T-cell (primary cell): ENCODE results near the gene CHMP2A. TPM values are rescaled to one million over a fixed set of nuclear protein-coding genes. Genes with fewer than 3 reads are reported as not detected.
A peak's percentile ranks its signal among the peaks of the same experiment; 100 is the strongest.
"Not testable (repeated sequence)": the region's sequence is repeated elsewhere in the genome, so short reads cannot be mapped to it uniquely, and the experiment has no call there.

Experiments
- ATAC-seq, 4 experiments: fragments of 200-7000 bp in 3 of 4; fragments of 150-1000 bp in 1 of 4; cut with Tn5 transposase; replicated peaks in 1 of 4; 1 replicate in 3 of 4; 2 replicates in 1 of 4; pipeline ENCODE4 v1.10.0; 2021; ENCODE audit warnings: moderate library complexity in 3 of 4, mild to moderate bottlenecking in 2 of 4, moderate number of reproducible peaks in 1 of 4
- CTCF ChIA-PET, 2 donors: fragments of 300-600 bp; sonication (Branson Sonifier 250); formaldehyde crosslinking; loops; one replicate each; lab custom pipeline; 2022; ENCODE audit warnings: antibody characterized with exemption in 2 of 2; lab: Charles Lee
- POLR2A ChIA-PET, 2 donors: fragments of 300-600 bp; sonication (Branson Sonifier 250); formaldehyde crosslinking; loops; one replicate each; lab custom pipeline; 2022; ENCODE audit warnings: antibody characterized with exemption in 2 of 2; lab: Charles Lee
- DNase-seq, 35 experiments: peaks; one replicate each; pipeline versions ENCODE4 v3.0.0 to v3.0.0-alpha.2; 2013 to 2023
- H3K27ac ChIP-seq: one replicate; pipeline ENCODE4 v1.5.1; 2013; ENCODE audit warnings: low read length
- H3K27me3 ChIP-seq, 2 experiments: replicated peaks in 1 of 2; 1 replicate in 1 of 2; 2 replicates in 1 of 2; pipeline versions ENCODE4 v1.6.1 to v1.7.0; 2013; ENCODE audit warnings: low read length in 1 of 2, mixed read lengths in 1 of 2; ENCODE audit not compliant: control insufficient read depth in 2 of 2, insufficient read depth in 2 of 2; ENCODE audit errors: extremely low read depth in 1 of 2
- H3K36me3 ChIP-seq, 2 donors: 1 replicate in 1 of 2; 2 replicates in 1 of 2; pipeline versions ENCODE4 v1.6.1 to v1.7.0; 2013; ENCODE audit warnings: low read length in 1 of 2; ENCODE audit not compliant: control insufficient read depth in 2 of 2, insufficient read depth in 1 of 2; ENCODE audit errors: extremely low read depth in 1 of 2
- H3K4me1 ChIP-seq, 2 experiments: 1 replicate in 1 of 2; 2 replicates in 1 of 2; pipeline versions ENCODE4 v1.6.1 to v1.7.0; 2013; ENCODE audit warnings: low read length in 2 of 2, mixed read lengths in 1 of 2; ENCODE audit not compliant: insufficient read depth in 2 of 2, control insufficient read depth in 1 of 2; ENCODE audit errors: extremely low read depth in 1 of 2
- H3K4me3 ChIP-seq, 2 donors: 1 replicate in 1 of 2; 2 replicates in 1 of 2; pipeline versions ENCODE4 v1.5.1 to v1.7.0; 2013; ENCODE audit warnings: mild to moderate bottlenecking in 2 of 2, low read length in 1 of 2, moderate library complexity in 1 of 2; ENCODE audit not compliant: control insufficient read depth in 1 of 2; ENCODE audit errors: extremely low read depth in 1 of 2
- H3K9me3 ChIP-seq: 2 replicates; pipeline ENCODE4 v1.7.0; 2013
- H3K27ac Mint-ChIP-seq, 2 donors: one replicate each; pipeline ENCODE4 v1.8.0; 2020 to 2021; ENCODE audit warnings: mild to moderate bottlenecking in 2 of 2, mixed read lengths in 2 of 2
- H3K27me3 Mint-ChIP-seq, 2 donors: one replicate each; pipeline ENCODE4 v1.8.0; 2021 to 2022; ENCODE audit warnings: mixed read lengths in 2 of 2
- H3K36me3 Mint-ChIP-seq: one replicate; pipeline ENCODE4 v1.8.0; 2021; ENCODE audit warnings: mixed read lengths
- H3K4me1 Mint-ChIP-seq, 3 donors: one replicate each; pipeline ENCODE4 v1.8.0; 2020 to 2022; ENCODE audit warnings: mixed read lengths in 3 of 3, mild to moderate bottlenecking in 1 of 3
- H3K4me3 Mint-ChIP-seq, 3 donors: one replicate each; pipeline ENCODE4 v1.8.0; 2020 to 2022; ENCODE audit warnings: mild to moderate bottlenecking in 3 of 3, mixed read lengths in 3 of 3, moderate library complexity in 3 of 3
- H3K9me3 Mint-ChIP-seq, 3 donors: one replicate each; pipeline ENCODE4 v1.8.0; 2020 to 2022; ENCODE audit warnings: mixed read lengths in 3 of 3
- whole genome bisulfite sequencing: methylation state at CpG from one replicate; pipeline ENCODE4 v1.1.5; 2013; ENCODE audit warnings: missing lambda C conversion rate; ENCODE audit not compliant: insufficient coverage; 5-methylcytosine and 5-hydroxymethylcytosine counted together
- total RNA-seq, 35 experiments: library from RNA in 6 of 35; stranded (reverse) in 6 of 35; fragments of 120-200 nt in 1 of 35; gene quantifications; one replicate each; pipeline versions ENCODE4 v1.2.1 to v1.2.4 and lab custom pipeline; 2013 to 2026

CHMP2A gene
- total RNA-seq, 5 donors from 2014 or later (not counting 1 experiment from before 2014, with no cell fraction given), result 61.5 to 82.9 (median 79.3) TPM

GRCh38 chr19:58581227-58582141, 26.6 kb upstream of the CHMP2A start:
- Histone ChIP-seq H3K36me3 (peaks cover 0 to 19% of the 10 kb centered on the region in 2 donors), H3K9me3 (no peaks in the 10 kb centered on the region), H3K4me1 (peaks cover 0 to 15% of the 10 kb centered on the region in 2 experiments), H3K27ac (peak overlapping the region; percentile 52), H3K4me3 (no peak overlapping the region), H3K27me3 (no peaks in the 10 kb centered on the region)
- POLR2A ChIA-PET, result no interaction called here
- Mint-ChIP-seq H3K9me3 (no peaks in the 10 kb centered on the region), H3K4me1 (peaks cover 18 to 21% (median 20%) of the 10 kb centered on the region in 3 donors), H3K36me3 (peaks cover 14% of the 10 kb centered on the region), H3K27ac (peak overlapping the region; percentile 65 to 69), H3K27me3 (no peaks in the 10 kb centered on the region), H3K4me3 (peak overlapping the region in 1 of 3 donors; percentile 29)
- CTCF ChIA-PET, result interaction anchor here (0.6 to 1.6 kb wide), 4 partner anchors 60 to 68 kb away, joined by 3 to 6 read pairs (median 4); no protein-coding TSS in a partner anchor
- DNase-seq, result peak; percentile 77 to 93 (median 87)
- WGBS, result 73% methylated on average over 61 of the region's 62 CpGs
- ATAC-seq, result peak; percentile 99 to 100 (median 99)

- no CpG with 5 or more reads among the region's 8 CpGs for WGBS
- Histone ChIP-seq H3K4me1 (peaks cover 2 to 27% of the 10 kb centered on the region in 2 experiments), H3K9me3 (no peaks in the 10 kb centered on the region), H3K27me3 (no peaks in the 10 kb centered on the region), H3K27ac (no peak overlapping the region), H3K36me3 (peaks cover 0 to 19% of the 10 kb centered on the region in 2 donors), H3K4me3 (no peak overlapping the region)
- CTCF ChIA-PET, result interaction anchor here (0.6 to 1.3 kb wide), 5 partner anchors 49 to 117 kb away, joined by 4 to 6 read pairs (median 5); no protein-coding TSS in a partner anchor
- DNase-seq (no peak), ATAC-seq (no peak)
- Mint-ChIP-seq H3K4me1 (peaks cover 26 to 27% (median 26%) of the 10 kb centered on the region in 3 donors), H3K4me3 (no peak overlapping the region), H3K9me3 (no peaks in the 10 kb centered on the region), H3K36me3 (peaks cover 14% of the 10 kb centered on the region), H3K27ac (peak overlapping the region in 1 of 2 donors; percentile 40), H3K27me3 (no peaks in the 10 kb centered on the region)
- POLR2A ChIA-PET, result no interaction called here
Measured at GRCh38 chr19:58579473-58580142, 24.7 kb upstream of the CHMP2A start.

GRCh38 chr19:58578012-58578925, 23.4 kb upstream of the CHMP2A start:
- peaks cover 0 to 14% of the 10 kb centered on the region in 2 donors for H3K36me3 ChIP-seq
- DNase-seq (peak in 1 of 35 experiments; percentile 22), ATAC-seq (no peak)
- H3K9me3 ChIP-seq, result no peaks in the 10 kb centered on the region
- POLR2A ChIA-PET, result no interaction called here
- H3K4me1 ChIP-seq, result peaks cover 9 to 39% of the 10 kb centered on the region in 2 experiments
- WGBS, result 100% methylated on average over 1 of the region's 11 CpGs
- Mint-ChIP-seq H3K4me3 (peak overlapping the region in 1 of 3 donors; percentile 3), H3K27ac (peak overlapping the region in 1 of 2 donors; percentile 11), H3K36me3 (peaks cover 13% of the 10 kb centered on the region), H3K4me1 (peaks cover 36 to 37% (median 36%) of the 10 kb centered on the region in 3 donors), H3K9me3 (no peaks in the 10 kb centered on the region), H3K27me3 (no peaks in the 10 kb centered on the region)
- H3K27me3 ChIP-seq, result no peaks in the 10 kb centered on the region
- CTCF ChIA-PET, result interaction anchor here (1.0 to 1.6 kb wide), 3 partner anchors 57 to 64 kb away, joined by 4 to 6 read pairs (median 5); no protein-coding TSS in a partner anchor
- H3K4me3 ChIP-seq, result no peak overlapping the region
- H3K27ac ChIP-seq, result no peak overlapping the region

DNA sequence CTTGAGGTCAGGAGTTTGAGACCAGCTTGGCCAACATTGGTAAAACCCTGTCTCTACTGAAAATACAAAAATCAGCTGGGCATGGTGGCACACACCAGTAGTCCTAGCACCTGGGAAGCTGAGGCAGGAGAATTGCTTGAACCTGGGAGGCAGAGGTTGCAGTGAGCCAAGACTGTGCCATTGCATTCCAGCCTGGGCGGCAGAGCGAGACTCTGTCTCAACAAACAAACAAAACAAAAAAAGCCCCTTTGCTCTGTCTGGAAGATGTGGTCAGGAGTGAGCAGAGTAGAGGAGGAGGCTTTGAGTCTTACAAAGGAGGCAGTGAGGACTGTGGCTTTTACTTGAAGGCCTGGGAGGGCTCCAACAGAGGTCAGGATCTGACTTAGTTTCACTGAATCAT, 22.7 kb upstream of the CHMP2A start:
- DNase-seq, H3K27ac ChIP-seq, POLR2A ChIA-PET, H3K4me3 ChIP-seq, H3K27me3 ChIP-seq, ATAC-seq, H3K9me3 ChIP-seq, H3K9me3 Mint-ChIP-seq, H3K27ac Mint-ChIP-seq, H3K36me3 Mint-ChIP-seq, H3K27me3 Mint-ChIP-seq, H3K36me3 ChIP-seq: not testable (repeated sequence)
- CTCF ChIA-PET, result interaction anchor here (1.0 to 1.6 kb wide), 2 partner anchors 56 to 57 kb away, joined by 4 to 5 read pairs; no protein-coding TSS in a partner anchor
- Mint-ChIP-seq H3K4me1 (peaks cover 37 to 41% (median 39%) of the 10 kb centered on the region in 3 donors), H3K4me3 (peak overlapping the region in 2 of 3 donors; percentile 3 to 39)
- H3K4me1 ChIP-seq, result peaks cover 9 to 39% of the 10 kb centered on the region in 2 experiments
- WGBS, result no CpG with 5 or more reads among the region's 2 CpGs

- Histone ChIP-seq H3K4me1 (peaks cover 12 to 46% of the 10 kb centered on the region in 2 experiments), H3K27me3 (no peaks in the 10 kb centered on the region), H3K36me3 (no peaks in the 10 kb centered on the region), H3K9me3 (no peaks in the 10 kb centered on the region), H3K27ac (peak overlapping the region; percentile 98), H3K4me3 (peak overlapping the region; percentile 88 to 97)
- Mint-ChIP-seq H3K27me3 (no peaks in the 10 kb centered on the region), H3K36me3 (peaks cover 3% of the 10 kb centered on the region), H3K4me3 (peak overlapping the region; percentile 83 to 97 (median 93)), H3K27ac (peak overlapping the region; percentile 83 to 85), H3K4me1 (peaks cover 40 to 43% (median 41%) of the 10 kb centered on the region in 3 donors), H3K9me3 (no peaks in the 10 kb centered on the region)
- ATAC-seq (peak; percentile 33 to 35 (median 34)), DNase-seq (peak; percentile 32 to 87 (median 65))
- ChIA-PET CTCF (interaction anchor here in 1 of 2 donors (0.8 to 2.0 kb wide), 3 partner anchors 55 to 62 kb away, joined by 3 to 12 read pairs (median 4); partner anchors contain the start of gene ZBTB45), POLR2A (interaction anchor here in 1 of 2 donors (0.6 kb wide), 3 partner anchors 54 to 266 kb away, joined by 4 to 9 read pairs (median 6); no protein-coding TSS in a partner anchor)
- under 1% methylated on average over 63 of the region's 66 CpGs for WGBS
Measured at GRCh38 chr19:58575183-58576041, 20.5 kb upstream of the CHMP2A start.
